GM12878 (cell line): Measurements from ENCODE around the gene GORASP2. TPM values are rescaled to one million over a fixed set of nuclear protein-coding genes. Genes with fewer than 3 reads are reported as not detected.
A peak's percentile ranks its signal among the peaks of the same experiment; 100 is the strongest.

ENCODE experiments used
- CBFB ChIP-seq: IDR thresholded peaks from 2 replicates; pipeline ENCODE4 v1.6.1; 2016; ENCODE audit warnings: antibody characterized with exemption, low read depth
- CHD1 ChIP-seq: IDR thresholded peaks from 2 replicates; pipeline ENCODE4 v1.6.1; 2012; ENCODE audit warnings: low read depth, low read length, improper control_type of control experiment
- CREB1 ChIP-seq: IDR thresholded peaks from 2 replicates; pipeline ENCODE4 v1.6.1; 2012; ENCODE audit warnings: low read depth, mild to moderate bottlenecking, inconsistent platforms
- CREM ChIP-seq: IDR thresholded peaks from 2 replicates; pipeline ENCODE4 v1.6.1; 2014; ENCODE audit warnings: antibody characterized with exemption, low read depth
- DPF2 ChIP-seq: fragments of 450-650 bp; IDR thresholded peaks from 2 replicates; pipeline ENCODE4 v1.6.1; 2017; ENCODE audit warnings: mild to moderate bottlenecking
- E2F4 ChIP-seq: IDR thresholded peaks from 2 replicates; pipeline ENCODE4 v1.6.1; 2012; ENCODE audit warnings: low read depth, low read length, improper control_type of control experiment
- EED ChIP-seq: sonication (generic); IDR thresholded peaks from 2 replicates; pipeline ENCODE4 v1.6.1; 2016; ENCODE audit warnings: antibody characterized with exemption, low read depth
- EGR1 ChIP-seq, 2 experiments: IDR thresholded peaks; 1 replicate in 1 of 2; 2 replicates in 1 of 2; pipeline ENCODE4 v1.6.1; 2011 to 2012; ENCODE audit warnings: low read depth in 2 of 2, low read length in 2 of 2, borderline replicate concordance in 1 of 2, mild to moderate bottlenecking in 1 of 2, moderate library complexity in 1 of 2
- HCFC1 ChIP-seq: fragments of 150-350 bp; IDR thresholded peaks from 2 replicates; pipeline ENCODE4 v1.6.1; 2014; ENCODE audit warnings: low read length
- IKZF2 ChIP-seq, 2 experiments: fragments of 450-650 bp; IDR thresholded peaks; 2 replicates each; pipeline ENCODE4 v1.6.1; 2017; ENCODE audit warnings: mild to moderate bottlenecking in 2 of 2, moderate library complexity in 2 of 2
- IRF4 ChIP-seq: IDR thresholded peaks from 2 replicates; pipeline ENCODE4 v1.6.1; 2011; ENCODE audit warnings: low read depth, low read length
- LARP7 ChIP-seq: fragments of 450-650 bp; IDR thresholded peaks from 2 replicates; pipeline ENCODE4 v1.6.1; 2017; ENCODE audit warnings: mild to moderate bottlenecking
- NR2F1 ChIP-seq: fragments of 450-650 bp; conservative IDR thresholded peaks from 2 replicates; pipeline ENCODE4 v1.6.1; 2017; ENCODE audit warnings: mild to moderate bottlenecking
- RB1 ChIP-seq: fragments of 450-650 bp; formaldehyde crosslinking; IDR thresholded peaks from 2 replicates; pipeline ENCODE4 v1.6.1; 2017; ENCODE audit warnings: mild to moderate bottlenecking, borderline replicate concordance
- SMAD5 ChIP-seq: IDR thresholded peaks from 2 replicates; pipeline ENCODE4 v1.6.1; 2016; ENCODE audit warnings: antibody characterized with exemption, low read depth
- SMARCA5 ChIP-seq: fragments of 450-650 bp; IDR thresholded peaks from 2 replicates; pipeline ENCODE4 v1.6.1; 2017; ENCODE audit warnings: mild to moderate bottlenecking
- SREBF2 ChIP-seq: IDR thresholded peaks from 2 replicates; pipeline ENCODE4 v1.6.1; 2012; ENCODE audit warnings: mild to moderate bottlenecking, low read length
- SRF ChIP-seq, 2 experiments: IDR thresholded peaks; 2 replicates each; pipeline ENCODE4 v1.6.1; 2011; ENCODE audit warnings: low read depth in 2 of 2, low read length in 2 of 2, mild to moderate bottlenecking in 1 of 2, moderate library complexity in 1 of 2
- polyA plus RNA-seq, 11 experiments: library from polyadenylated mRNA; depleted of rRNA in 4 of 11; unstranded in 6 of 11; stranded (reverse) in 5 of 11; fragments of >200 nt; fragmentation: Nextera tagmentation in 4 of 11; fragmentation: Illumina TruSeq in 1 of 11; extraction: Ambion mirVana in 4 of 11; extraction: Trizol in 1 of 11; gene quantifications; 1 replicate in 1 of 11; 2 replicates in 10 of 11; pipeline versions ENCODE4 v1.2.1 to v1.2.3, GENCODE V29; 2011 to 2016; ENCODE audit warnings: inconsistent platforms in 2 of 11, missing spikeins in 2 of 11, low read depth in 1 of 11
- total RNA-seq, 4 experiments: library from RNA; depleted of rRNA in 3 of 4; stranded (reverse); fragments of >200 nt in 3 of 4; fragmentation: Illumina TruSeq in 1 of 4; extraction: Trizol in 1 of 4; gene quantifications; 2 replicates each; pipeline versions ENCODE4 v1.2.1 to v1.2.3, GENCODE V29; 2013 to 2021
- TF ChIP-seq, protein P1 (sequence below): IDR thresholded peaks from 2 replicates; pipeline ENCODE4 v1.6.1; 2012; ENCODE audit warnings: low read depth, low read length, improper control_type of control experiment

Gene GORASP2
- total and polyA plus RNA-seq, 10 of the 15 experiments (the other 5 are each of a cell fraction or from before 2014, with no cell fraction given): 26.3 to 169 (median 103) TPM

DNA sequence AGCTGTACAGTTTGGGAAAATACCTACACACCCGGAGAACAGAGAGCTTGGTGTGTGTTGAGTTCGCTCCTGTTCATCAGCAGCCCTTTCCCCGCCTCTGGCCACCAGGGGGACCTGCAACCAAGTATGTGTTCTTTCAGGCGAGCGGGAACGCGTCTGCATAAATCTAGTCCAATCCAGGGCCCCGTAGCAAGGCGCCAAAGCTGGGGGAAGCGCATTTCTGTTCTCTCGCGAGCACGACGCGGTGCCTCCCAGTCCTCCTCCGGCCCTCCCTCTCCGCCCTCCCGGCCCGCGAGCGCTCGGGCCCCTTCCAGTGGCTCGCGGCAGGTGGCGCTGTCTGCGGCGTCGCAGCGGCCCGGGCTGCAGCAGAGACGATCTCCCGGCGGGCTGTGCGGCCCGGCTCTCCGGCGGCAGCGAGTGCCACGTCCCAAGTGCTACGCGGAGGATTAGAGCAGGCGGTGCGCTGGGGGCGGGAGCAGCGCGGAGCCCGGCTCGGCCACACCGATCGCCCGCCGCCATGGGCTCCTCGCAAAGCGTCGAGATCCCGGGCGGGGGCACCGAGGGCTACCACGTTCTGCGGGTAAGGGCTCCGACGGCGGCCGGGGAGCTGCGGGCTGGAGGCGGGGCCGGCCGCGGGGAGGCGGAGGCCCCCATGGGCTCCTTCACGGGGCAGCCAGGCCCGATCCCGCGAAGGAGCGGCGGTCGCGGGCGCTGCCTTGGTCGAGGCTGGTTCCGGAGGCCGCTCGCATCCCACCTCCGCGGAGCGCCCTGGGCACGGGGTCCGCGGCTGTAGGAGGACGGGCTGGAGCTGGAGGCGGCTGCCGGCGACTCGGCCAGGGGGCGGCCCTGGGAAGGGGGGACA lies at the start of gene GORASP2 (continued):
- TF ChIP-seq, protein P1, sequence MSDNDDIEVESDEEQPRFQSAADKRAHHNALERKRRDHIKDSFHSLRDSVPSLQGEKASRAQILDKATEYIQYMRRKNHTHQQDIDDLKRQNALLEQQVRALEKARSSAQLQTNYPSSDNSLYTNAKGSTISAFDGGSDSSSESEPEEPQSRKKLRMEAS: peak; percentile 88
- TF ChIP-seq CHD1: no peak; the same call in 1 of the 2 replicates
- TF ChIP-seq E2F4: peak; percentile 90
- TF ChIP-seq RB1: peak; percentile 98
- peak; percentile 97 for TF ChIP-seq SMARCA5
- peak; percentile 76 for TF ChIP-seq IRF4
- peak in 1 of 2 experiments; percentile 46; a peak in 1 of 4 replicates for TF ChIP-seq SRF (IDR thresholded peaks at IDR 0.05; ENCODE audit: low read depth in 2 of 2, low read length in 2 of 2)
- TF ChIP-seq CREM: peak; percentile 72
- peak; percentile 43; the same call in 1 of the 2 replicates for TF ChIP-seq NR2F1
- TF ChIP-seq EED: no peak
- peak; percentile 90 for TF ChIP-seq DPF2
- no peak; a peak in 1 of 3 replicates for TF ChIP-seq EGR1 (IDR thresholded peaks at IDR 0.05; ENCODE audit: borderline replicate concordance in 1 of 2, low read depth in 2 of 2, low read length in 2 of 2)
- TF ChIP-seq CREB1: peak; percentile 89
- TF ChIP-seq HCFC1: peak; percentile 74
- peak; percentile 91 for TF ChIP-seq CBFB
- no peak for TF ChIP-seq SMAD5
- TF ChIP-seq LARP7: peak; percentile 96
- no peak for TF ChIP-seq SREBF2
- no peak; a peak in 2 of 4 replicates for TF ChIP-seq IKZF2 (IDR thresholded peaks at IDR 0.05)
